GM18517 (cell line): ENCODE data around the gene INTS15.

Experiments used
- ATAC-seq: cut with Tn5 transposase; IDR thresholded peaks from one replicate; pipeline ENCODE4 v1.9.1; 2021; ENCODE audit warnings: mild to moderate bottlenecking, moderate library complexity; ENCODE audit not compliant: unreplicated experiment

The INTS15 gene

DNA sequence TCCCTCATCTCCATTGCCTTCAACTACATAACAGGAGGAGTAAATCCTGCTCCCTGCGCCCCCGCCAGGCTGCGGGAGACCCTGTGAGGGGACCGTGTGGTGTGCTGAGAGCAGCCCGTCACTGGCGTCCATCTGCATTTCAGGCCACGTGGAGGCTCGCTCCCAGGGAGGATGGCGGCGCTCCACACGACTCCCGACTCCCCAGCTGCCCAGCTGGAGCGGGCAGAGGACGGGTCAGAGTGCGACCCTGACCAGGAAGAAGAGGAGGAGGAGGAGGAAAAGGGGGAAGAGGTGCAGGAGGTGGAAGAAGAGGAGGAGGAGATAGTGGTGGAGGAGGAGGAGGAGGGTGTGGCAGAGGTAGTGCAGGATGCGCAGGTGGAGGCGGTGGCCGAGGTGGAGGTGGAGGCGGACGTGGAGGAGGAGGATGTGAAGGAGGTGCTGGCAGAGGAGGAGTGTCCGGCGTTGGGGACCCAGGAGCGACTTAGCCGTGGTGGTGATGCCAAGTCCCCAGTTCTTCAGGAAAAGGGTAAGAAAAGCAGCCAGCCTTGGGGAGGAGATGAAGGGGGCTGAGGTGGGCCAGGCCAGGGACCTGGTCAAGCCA lies 52.5 kb downstream of the INTS15 start:
- no peak for ATAC-seq

DNA sequence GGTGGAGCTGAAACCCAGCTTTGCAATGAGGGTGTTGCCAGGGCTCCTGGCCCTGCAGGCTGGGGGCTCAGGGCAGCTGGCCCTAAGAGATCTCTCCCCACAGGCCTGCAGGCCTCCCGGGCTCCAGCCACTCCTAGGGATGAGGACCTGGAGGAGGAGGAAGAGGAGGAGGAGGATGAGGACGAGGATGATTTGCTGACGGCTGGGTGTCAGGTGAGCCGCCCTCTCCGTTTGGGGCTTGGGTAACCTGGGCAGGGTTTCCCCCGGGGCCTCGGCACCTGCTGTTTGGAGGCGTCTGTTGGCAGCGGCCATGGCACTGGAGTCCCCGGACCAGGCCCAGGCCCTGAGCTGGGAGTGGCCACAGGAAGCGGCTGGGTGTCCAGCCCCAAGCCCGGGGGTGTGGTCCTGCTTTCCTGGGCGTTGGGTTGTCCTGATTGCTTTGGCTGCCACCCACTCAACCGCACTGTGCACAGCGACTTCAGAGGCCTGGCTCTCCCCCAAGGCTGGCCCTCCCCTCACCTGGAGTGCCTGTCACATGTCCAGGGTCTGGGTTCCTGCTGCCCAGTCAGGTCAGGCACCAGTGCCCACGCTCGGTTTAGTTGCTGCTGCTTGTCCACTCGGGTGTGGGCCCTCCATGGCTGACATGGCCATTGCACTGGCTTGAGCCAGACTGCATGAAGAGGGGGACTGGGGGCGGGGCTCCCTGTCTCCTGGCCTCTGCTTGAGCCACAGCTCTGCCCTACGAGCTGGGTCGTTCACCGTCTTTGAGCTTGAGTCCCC lies 53.2 kb downstream of the INTS15 start:
- no peak for ATAC-seq

- ATAC-seq, result no peak
Observed at GRCh38 chr7:6643915-6644625, 54.2 kb downstream of the INTS15 start.

DNA sequence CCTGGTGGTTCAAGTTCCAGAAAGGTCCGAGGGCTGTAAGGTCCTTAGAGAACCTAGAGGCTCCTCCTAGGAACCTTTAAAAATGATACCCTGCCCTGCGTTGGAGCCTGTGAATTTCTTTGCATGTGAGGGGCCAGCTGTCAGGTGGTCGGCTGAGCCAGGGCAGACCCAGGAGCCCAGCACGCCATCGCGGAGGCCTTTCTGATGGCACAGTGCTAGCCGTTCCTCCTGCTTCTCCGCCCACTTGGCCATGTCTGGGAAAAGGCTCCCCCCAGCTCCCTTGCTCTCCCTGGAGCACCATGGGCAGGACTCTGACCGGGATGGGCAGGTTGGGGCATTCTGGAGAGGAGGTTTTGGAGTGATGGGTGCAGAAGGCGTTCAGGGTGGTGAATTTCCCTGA lies 54.9 kb downstream of the INTS15 start:
- no peak for ATAC-seq

DNA sequence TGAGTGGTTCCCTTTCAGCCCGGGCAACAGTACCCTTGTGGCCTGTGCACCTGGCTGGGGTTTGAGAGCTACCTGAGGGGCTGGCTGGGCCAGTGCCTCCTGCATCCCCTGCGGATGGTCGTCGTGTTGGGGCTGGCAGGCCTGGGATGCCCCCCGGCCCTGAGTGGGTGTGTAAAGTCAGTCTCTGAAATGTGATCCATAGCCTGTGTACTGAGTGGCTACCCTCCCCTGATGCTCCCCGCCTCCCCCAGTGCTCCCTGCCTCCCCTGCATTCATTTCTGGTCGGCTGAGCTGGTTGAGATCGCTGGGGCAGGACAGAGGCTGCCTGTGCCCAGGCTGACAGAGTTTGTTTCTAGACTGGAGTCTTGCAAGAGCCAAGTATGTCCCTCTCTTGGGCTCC lies 56.6 kb downstream of the INTS15 start:
- ATAC-seq, result no peak

- ATAC-seq, result no peak
Observed at GRCh38 chr7:6647080-6647479, 57.3 kb downstream of the INTS15 start.

DNA sequence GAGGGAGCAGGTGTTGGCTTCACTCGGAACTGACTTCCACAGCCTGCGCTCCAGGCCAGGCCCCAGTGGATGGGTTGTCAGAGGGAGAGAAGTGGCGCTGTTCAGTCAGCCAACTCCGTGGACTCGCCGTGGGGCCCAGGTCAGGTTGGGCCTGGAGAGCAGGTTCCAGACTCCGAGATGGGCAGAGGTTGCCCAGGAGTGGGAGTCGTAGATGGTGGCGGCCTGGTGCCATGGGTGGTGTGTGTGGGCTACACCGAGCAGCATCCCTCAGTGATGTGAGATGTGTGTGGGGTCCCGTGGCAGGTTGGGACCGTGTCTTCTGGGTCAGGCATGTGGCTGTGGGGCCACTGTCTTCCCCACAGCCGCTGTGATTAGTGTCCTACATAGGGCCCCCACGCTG lies 57.7 kb downstream of the INTS15 start:
- ATAC-seq, result no peak

DNA sequence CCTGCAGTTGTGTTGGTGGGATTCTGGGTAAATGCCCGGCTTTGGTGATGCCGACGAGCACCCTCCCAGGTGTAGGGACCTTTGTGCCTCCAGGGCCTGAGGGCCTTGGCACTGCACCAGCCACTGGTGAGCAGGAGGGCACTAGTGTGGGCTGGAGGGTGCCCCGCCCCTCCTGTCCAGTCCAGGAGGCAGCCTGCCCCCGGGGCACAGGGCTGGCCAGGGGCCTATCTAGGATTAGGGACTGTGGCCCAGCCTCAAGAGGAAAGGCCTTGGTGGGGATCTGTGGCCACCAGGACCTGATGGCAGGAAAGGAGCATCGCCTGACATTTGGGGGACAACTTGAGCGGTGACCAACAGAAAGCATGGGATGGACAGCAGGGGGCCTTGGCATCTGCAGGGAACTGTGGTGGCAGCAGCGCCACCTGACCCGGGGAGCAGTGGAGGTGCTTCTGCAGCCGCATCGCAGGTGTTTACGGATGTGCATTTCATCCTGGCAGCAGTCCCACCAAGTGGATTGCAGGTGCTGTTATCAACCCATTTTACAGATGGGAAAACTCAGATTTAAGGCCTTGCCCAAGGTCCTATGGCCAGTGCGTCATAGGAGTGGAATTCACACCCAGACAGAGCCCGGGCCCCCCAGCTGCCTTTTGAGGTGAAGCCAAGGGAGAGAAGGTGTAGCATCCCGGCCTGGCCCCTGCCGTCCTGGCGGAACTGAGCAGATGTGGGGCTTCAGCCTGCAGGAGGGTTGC lies 58.4 kb downstream of the INTS15 start:
- no peak for ATAC-seq

DNA sequence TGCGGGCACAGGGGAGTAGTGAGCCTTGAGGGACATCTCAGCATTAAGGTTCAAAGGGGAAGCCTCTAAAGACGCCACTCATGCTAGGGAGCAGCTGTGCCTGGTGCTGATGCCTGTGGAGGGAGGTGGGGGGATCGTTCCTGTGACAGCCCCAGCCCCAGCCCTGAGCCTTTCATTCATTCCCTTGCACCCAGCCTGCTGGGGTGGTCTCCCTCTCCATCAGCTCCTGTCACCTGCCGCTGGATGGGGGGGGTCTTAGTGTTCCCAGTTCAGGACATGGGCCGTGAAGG lies 58.9 kb downstream of the INTS15 start:
- no peak for ATAC-seq

GRCh38 chr7:6649241-6649961 lies 59.6 kb downstream of the INTS15 start:
- ATAC-seq, result no peak

- ATAC-seq, result no peak
Observed at GRCh38 chr7:6650086-6650485, 60.3 kb downstream of the INTS15 start.

GRCh38 chr7:6650521-6651011 lies 60.7 kb downstream of the INTS15 start:
- ATAC-seq, result no peak

DNA sequence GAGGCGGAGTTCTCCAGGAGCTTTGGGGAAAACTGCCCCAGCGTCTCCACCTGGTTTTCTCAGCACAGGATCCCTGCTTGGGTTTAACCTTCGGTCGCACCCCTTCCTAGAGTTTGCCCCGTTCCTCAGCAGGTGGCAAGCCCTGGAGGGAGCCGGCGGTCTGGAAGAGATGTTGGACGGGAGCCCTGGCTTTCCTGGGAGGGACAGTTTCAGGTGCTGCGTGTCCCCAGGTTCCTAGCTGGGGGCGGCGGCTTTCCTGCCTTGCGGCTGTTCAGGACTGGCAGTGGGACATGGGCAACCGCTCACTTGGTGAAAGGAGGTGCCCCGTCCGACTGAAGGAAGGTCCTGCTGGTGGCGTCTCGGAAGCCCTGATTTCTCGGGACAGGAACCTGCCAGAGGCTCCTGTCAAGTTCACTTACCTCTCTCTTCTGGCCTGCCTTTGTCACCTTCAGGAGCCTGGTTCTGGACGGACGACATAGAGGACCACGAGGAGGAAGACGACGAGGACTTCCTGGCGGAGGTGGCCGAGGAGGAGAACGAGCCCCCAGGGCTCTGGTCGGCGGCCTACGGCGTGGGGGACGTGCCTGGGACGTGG lies 62.1 kb downstream of the INTS15 start:
- no peak for ATAC-seq

GRCh38 chr7:6652446-6653011 lies 62.7 kb downstream of the INTS15 start:
- ATAC-seq, result no peak

DNA sequence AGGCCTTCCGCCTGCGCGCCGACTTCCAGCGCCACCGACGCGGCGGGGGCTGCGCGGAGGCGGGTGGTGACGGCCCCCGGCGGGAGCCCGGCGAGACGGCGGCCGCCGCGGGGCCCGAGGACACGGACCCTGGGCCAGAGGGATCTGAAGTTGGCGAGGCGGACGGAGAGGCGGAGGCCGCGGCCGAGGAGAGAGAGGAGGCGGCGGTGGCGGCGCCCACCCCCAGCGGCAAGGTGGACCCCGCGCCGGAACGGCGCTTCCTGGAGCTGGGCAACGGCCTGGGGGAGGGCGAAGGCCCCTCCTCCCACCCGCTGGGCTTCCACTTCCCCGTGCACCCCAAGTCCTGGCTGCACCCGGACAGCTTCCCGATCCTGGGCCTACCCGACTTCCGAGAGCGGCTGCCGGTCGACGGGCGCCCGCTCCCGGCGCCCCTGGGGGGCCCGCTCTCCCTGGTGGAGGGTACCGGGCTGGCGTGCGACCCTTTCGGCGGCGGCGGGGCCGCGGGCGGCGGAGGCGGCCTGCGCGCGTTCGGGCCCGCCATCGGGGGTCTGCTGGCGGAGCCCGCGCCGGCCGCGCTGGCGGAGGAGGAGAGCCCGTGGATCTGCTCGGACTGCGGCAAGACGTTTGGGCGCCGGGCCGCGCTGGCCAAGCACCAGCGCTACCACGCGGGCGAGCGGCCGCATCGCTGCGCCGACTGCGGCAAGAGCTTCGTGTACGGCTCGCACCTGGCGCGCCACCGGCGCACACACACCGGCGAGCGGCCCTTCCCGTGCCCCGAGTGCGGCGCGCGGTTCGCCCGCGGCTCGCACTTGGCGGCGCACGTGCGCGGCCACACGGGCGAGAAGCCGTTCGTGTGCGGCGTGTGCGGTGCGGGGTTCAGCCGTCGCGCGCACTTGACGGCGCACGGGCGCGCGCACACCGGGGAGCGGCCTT lies 63.5 kb downstream of the INTS15 start:
- ATAC-seq, result no peak

GRCh38 chr7:6654113-6654841 lies 64.5 kb downstream of the INTS15 start:
- no peak for ATAC-seq

DNA sequence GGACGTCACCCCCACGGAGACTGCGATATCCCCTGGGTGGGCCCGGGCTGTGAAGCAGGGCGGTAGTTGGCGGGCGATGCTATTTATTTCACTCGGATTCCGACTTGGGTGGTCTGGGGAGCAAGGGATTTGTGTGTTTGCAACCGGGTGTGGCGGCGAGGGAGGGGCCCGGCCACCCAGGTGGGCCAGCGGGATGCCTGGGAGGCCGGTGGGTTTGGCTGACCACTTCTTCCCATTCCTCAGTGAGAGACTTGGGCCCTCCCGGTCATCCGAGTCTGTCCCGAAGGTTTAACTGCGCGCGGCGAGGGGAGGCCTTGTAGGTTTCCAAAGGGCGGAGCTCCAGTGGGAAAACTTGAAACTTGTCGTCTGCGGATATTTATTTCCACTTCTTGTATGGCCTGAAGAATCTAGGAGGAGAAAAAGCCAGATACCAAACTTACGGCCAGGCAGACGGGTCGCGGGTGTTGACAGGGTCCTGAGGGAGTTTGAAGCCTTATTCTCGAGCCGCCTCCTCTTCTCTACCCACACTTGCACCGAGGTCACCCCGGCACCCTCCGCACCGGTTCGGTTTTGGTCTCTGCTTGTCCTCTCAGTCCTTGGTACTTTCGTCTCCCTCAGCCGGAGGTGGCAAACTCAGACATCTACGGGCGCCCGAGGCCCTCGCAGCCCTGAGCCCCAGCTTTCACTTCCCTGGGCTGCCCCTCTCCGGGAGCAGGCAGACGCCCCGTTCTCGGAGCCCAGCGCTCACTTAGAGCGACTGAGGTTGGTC lies 65.2 kb downstream of the INTS15 start:
- ATAC-seq, result no peak
